Upper lobe of left lung (tissue), 6 donors: ENCODE measurements around the gene HTR1D. TPM values are rescaled to one million over a fixed set of nuclear protein-coding genes. Genes with fewer than 3 reads are reported as not detected.

Experiments used
- ATAC-seq, 2 donors: fragments of 200-7000 bp; cut with Tn5 transposase; one replicate each; pipeline ENCODE4 v1.9.1; 2022; ENCODE audit warnings: mild to moderate bottlenecking in 2 of 2, moderate library complexity in 2 of 2; ENCODE audit not compliant: low FRiP score in 2 of 2
- DNase-seq, 2 donors: peaks; one replicate each; pipeline ENCODE4 v3.0.0-alpha.2; 2019 to 2020
- H3K27ac ChIP-seq, 4 donors: fragments of 200-600 bp; sonication (generic); one replicate each; pipeline ENCODE4 v1.5.1; 2016 to 2019
- H3K27me3 ChIP-seq, 4 donors: fragments of 200-600 bp; sonication (generic); one replicate each; pipeline ENCODE4 v1.5.1; 2017 to 2019
- H3K36me3 ChIP-seq, 4 donors: fragments of 200-600 bp; sonication (generic); one replicate each; pipeline ENCODE4 v1.5.1; 2016 to 2019
- H3K4me1 ChIP-seq, 4 donors: fragments of 200-600 bp; sonication (generic); one replicate each; pipeline ENCODE4 v1.5.1; 2018 to 2019
- H3K4me3 ChIP-seq, 4 donors: fragments of 200-600 bp; sonication (generic); one replicate each; pipeline ENCODE4 v1.5.1; 2017 to 2019; ENCODE audit warnings: mild to moderate bottlenecking in 2 of 4, moderate library complexity in 1 of 4
- H3K9me3 ChIP-seq, 4 donors: fragments of 200-600 bp; sonication (generic); one replicate each; pipeline ENCODE4 v1.5.1; 2018 to 2019
- EP300 ChIP-seq, 4 donors: sonication (generic); formaldehyde crosslinking; IDR thresholded peaks; one replicate each; pipeline ENCODE4 v1.5.1; 2017; ENCODE audit warnings: antibody characterized with exemption in 4 of 4, control low read depth in 2 of 4
- POLR2A ChIP-seq, 4 donors: fragments of 450-650 bp; IDR thresholded peaks; one replicate each; pipeline ENCODE4 v1.5.1; 2016 to 2017; ENCODE audit warnings: antibody characterized with exemption in 4 of 4, mild to moderate bottlenecking in 2 of 4
- POLR2AphosphoS5 ChIP-seq, 2 donors: sonication (generic); formaldehyde crosslinking; IDR thresholded peaks; one replicate each; pipeline ENCODE4 v1.5.1; 2017; ENCODE audit warnings: antibody characterized with exemption in 2 of 2
- WGBS, 2 donors: methylation state at CpG; one replicate each; pipeline ENCODE4 v1.1.5; 2017 to 2018; 5-methylcytosine and 5-hydroxymethylcytosine counted together
- total RNA-seq, 6 donors: library from RNA; depleted of rRNA in 4 of 6; stranded (reverse); fragments of >200 nt in 4 of 6; gene quantifications; one replicate each; pipeline versions ENCODE4 v1.1.0 to v1.2.1, GENCODE V29; 2016 to 2021
- TF ChIP-seq, protein P1 (sequence below), 6 experiments: fragments of 450-650 bp in 4 of 6; fragments of 200-600 bp in 2 of 6; sonication (generic) in 2 of 6; IDR thresholded peaks; one replicate each; pipeline ENCODE4 v1.5.1; 2016 to 2019; ENCODE audit warnings: antibody characterized with exemption in 6 of 6
- donor health status: DM: no; HTN: no; CAD: no; lungs with moderate emphysema.
- donor health status: DM: no; HTN: yes; CAD: no; lungs with severe emphysema.

The HTR1D gene
- total RNA-seq, 6 donors from 2014 or later: 0.20 to 0.51 (median 0.46) TPM; not detected in 3

DNA sequence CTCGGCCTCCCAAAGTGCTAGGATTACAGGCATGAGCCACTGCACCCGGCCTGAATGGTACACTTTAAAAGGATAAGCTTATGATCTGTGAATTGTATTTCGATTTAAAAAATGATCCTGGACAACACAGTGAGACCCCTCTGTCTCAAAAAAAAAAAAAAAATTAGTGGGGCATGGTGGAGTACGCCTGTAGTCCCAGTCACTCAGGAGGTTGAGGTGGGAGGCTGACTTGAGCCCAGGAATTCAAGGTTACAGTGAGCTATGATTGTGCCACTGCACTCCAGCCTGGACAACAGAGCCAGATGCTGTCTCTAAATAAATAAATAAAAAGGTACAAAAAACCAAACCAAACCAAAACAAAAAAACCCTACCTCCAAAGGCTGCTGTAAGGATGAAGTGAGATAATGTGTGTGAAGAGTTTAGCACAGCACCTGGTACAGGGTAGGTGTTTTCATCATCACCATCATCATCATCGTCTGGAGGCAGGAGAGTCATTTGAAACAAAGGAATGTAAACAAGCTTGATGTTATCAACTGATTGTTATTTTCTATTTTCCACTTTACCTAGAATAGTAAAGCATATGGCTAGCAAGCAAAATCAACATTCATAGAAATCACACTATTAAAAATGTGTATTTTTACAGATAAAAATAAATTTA, 22.5 kb upstream of the HTR1D start:
- H3K27me3 ChIP-seq: no peaks in the 10 kb centered on the region
- no peak for TF ChIP-seq EP300 (IDR thresholded peaks at IDR 0.05)
- TF ChIP-seq POLR2AphosphoS5 (IDR thresholded peaks at IDR 0.05): no peak
- no peak for TF ChIP-seq POLR2A (IDR thresholded peaks at IDR 0.05)
- TF ChIP-seq, protein P1, sequence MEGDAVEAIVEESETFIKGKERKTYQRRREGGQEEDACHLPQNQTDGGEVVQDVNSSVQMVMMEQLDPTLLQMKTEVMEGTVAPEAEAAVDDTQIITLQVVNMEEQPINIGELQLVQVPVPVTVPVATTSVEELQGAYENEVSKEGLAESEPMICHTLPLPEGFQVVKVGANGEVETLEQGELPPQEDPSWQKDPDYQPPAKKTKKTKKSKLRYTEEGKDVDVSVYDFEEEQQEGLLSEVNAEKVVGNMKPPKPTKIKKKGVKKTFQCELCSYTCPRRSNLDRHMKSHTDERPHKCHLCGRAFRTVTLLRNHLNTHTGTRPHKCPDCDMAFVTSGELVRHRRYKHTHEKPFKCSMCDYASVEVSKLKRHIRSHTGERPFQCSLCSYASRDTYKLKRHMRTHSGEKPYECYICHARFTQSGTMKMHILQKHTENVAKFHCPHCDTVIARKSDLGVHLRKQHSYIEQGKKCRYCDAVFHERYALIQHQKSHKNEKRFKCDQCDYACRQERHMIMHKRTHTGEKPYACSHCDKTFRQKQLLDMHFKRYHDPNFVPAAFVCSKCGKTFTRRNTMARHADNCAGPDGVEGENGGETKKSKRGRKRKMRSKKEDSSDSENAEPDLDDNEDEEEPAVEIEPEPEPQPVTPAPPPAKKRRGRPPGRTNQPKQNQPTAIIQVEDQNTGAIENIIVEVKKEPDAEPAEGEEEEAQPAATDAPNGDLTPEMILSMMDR (IDR thresholded peaks at IDR 0.05): no peak
- H3K4me1 ChIP-seq: no peaks in the 10 kb centered on the region
- ATAC-seq: no peak
- WGBS, 2 donors: 82 to 89% methylated on average over 5 of the region's 5 CpGs
- no peak for DNase-seq
- H3K9me3 ChIP-seq: no peaks in the 10 kb centered on the region
- no peaks in the 10 kb centered on the region for H3K36me3 ChIP-seq
- no peak overlapping the region for H3K4me3 ChIP-seq
- no peak overlapping the region for H3K27ac ChIP-seq

DNA sequence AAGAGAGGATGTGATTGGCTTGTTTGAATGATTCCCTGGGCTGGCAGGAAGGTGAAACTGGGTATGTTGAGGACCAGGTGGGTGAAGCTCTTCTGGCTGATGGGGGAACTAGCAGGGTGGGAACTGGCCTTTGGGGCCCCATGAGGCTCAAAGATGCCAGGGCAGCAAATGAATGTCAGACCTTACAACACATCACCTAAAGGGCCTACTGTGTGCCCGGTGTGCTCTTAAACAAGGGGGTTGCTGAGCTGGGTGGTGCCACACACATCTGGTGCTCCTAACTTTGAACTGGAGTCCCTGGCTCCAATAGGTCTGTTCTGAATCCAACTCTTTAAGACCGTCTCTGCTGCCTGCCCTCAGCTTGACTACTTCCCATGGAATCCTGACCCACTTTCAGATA, 21.3 kb upstream of the HTR1D start:
- DNase-seq (no peak), ATAC-seq (no peak)
- Histone ChIP-seq H3K27ac (no peak overlapping the region), H3K27me3 (no peaks in the 10 kb centered on the region), H3K4me1 (no peaks in the 10 kb centered on the region), H3K9me3 (no peaks in the 10 kb centered on the region), H3K4me3 (no peak overlapping the region), H3K36me3 (no peaks in the 10 kb centered on the region)
- 87 to 94% methylated on average over 1 to 2 of the region's 2 CpGs for WGBS, 2 donors
- TF ChIP-seq POLR2A (IDR thresholded peaks at IDR 0.05) (no peak), POLR2AphosphoS5 (IDR thresholded peaks at IDR 0.05) (no peak), EP300 (IDR thresholded peaks at IDR 0.05) (no peak)
- TF ChIP-seq, protein P1 (IDR thresholded peaks at IDR 0.05): no peak

DNA sequence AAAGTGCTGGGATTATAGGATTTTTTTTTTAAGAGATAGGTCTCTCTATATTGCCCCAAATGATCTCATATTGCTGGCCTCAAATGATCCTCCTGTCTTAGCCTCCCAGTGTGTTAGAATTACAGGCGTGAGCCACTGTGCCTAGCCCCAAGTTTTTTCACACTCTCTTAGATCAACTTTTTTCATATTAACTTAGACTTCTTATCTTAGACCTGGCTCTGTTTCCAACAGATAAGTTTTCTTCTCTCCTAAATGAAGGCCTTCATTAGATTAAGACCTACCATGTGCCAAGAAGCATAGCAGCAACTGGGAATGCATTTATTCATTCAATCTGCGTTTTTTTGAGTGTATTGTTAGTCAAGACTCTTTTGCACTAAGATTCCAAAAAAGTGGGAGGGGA, 20.2 kb upstream of the HTR1D start:
- Histone ChIP-seq H3K36me3 (no peaks in the 10 kb centered on the region), H3K4me3 (no peak overlapping the region), H3K9me3 (no peaks in the 10 kb centered on the region), H3K27me3 (no peaks in the 10 kb centered on the region), H3K27ac (no peak overlapping the region), H3K4me1 (no peaks in the 10 kb centered on the region)
- no peak for ATAC-seq
- TF ChIP-seq, protein P1 (IDR thresholded peaks at IDR 0.05): no peak
- TF ChIP-seq EP300 (IDR thresholded peaks at IDR 0.05) (no peak), POLR2AphosphoS5 (IDR thresholded peaks at IDR 0.05) (no peak), POLR2A (IDR thresholded peaks at IDR 0.05) (no peak)
- DNase-seq: no peak
- 93 to 94% methylated on average over 2 of the region's 2 CpGs for WGBS, 2 donors

DNA sequence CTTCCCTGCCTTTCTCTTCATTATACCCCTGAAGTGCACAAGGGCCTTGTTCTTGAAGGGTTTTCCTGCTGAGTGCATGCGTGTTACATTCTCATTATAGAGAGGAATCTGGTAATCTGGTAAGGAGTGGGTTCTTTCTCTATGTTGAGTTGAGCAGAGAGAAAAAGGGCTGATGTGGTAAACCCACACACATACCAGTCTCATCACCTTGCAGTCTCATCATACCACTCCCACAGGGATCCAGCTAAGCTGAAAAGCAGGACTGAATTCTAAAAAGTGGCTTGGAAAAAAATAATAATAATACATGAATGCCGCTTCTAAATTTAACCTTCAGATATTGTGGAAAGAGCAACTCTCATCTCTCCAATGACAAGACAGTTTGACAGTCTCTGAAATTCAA, 10.5 kb upstream of the HTR1D start:
- ATAC-seq (no peak), DNase-seq (no peak)
- H3K36me3 ChIP-seq: no peaks in the 10 kb centered on the region
- H3K9me3 ChIP-seq: no peaks in the 10 kb centered on the region
- WGBS, 2 donors: 86 to 88% methylated on average over 2 of the region's 2 CpGs
- peaks cover 0 to 9% (median 0%) of the 10 kb centered on the region in 4 donors for H3K4me1 ChIP-seq
- no peak overlapping the region for H3K27ac ChIP-seq
- H3K27me3 ChIP-seq: no peaks in the 10 kb centered on the region
- H3K4me3 ChIP-seq: no peak overlapping the region
- no peak for TF ChIP-seq POLR2AphosphoS5 (IDR thresholded peaks at IDR 0.05)
- no peak for TF ChIP-seq EP300 (IDR thresholded peaks at IDR 0.05)
- TF ChIP-seq, protein P1 (IDR thresholded peaks at IDR 0.05): no peak
- TF ChIP-seq POLR2A (IDR thresholded peaks at IDR 0.05): no peak
